H54 (cell line): ENCODE results near the gene ZNF648.
"Not testable (repeated sequence)": the region's sequence is repeated elsewhere in the genome, so short reads cannot be mapped to it uniquely, and the experiment has no call there.

ENCODE experiments used
- DNase-seq: peaks from one replicate; pipeline ENCODE4 v3.0.0; 2011; ENCODE audit warnings: low spot score, mixed read lengths; ENCODE audit not compliant: insufficient read length
- FAIRE-seq: peaks from 3 replicates; lab custom pipeline; 2011; peaks lifted over from hg19 to GRCh38; lab: Jason Lieb, UNC
- POLR2A ChIP-seq: IDR thresholded peaks from 2 replicates; pipeline ENCODE4 v1.6.1; 2011; ENCODE audit warnings: low read depth, mild to moderate bottlenecking, low read length

The ZNF648 gene

GRCh38 chr1:182029379-182030331, 31.9 kb downstream of the ZNF648 start:
- DNase-seq (peak; percentile 73), FAIRE-seq (peak; percentile 73)
- peak; percentile 43 for TF ChIP-seq POLR2A

GRCh38 chr1:182029002-182029378, 32.5 kb downstream of the ZNF648 start:
- DNase-seq (no peak), FAIRE-seq (no peak)
- TF ChIP-seq POLR2A, result no peak

GRCh38 chr1:182015360-182015759, 46.2 kb downstream of the ZNF648 start:
- FAIRE-seq (no peak), DNase-seq (no peak)
- TF ChIP-seq POLR2A, result no peak

- not testable (repeated sequence) for FAIRE-seq, DNase-seq
These were observed 50.6 kb downstream of the ZNF648 start for GRCh38 chr1:182010800-182011370.

GRCh38 chr1:182005398-182005797, 56.1 kb downstream of the ZNF648 start:
- DNase-seq, FAIRE-seq: not testable (repeated sequence)

GRCh38 chr1:182004601-182005000, 56.9 kb downstream of the ZNF648 start:
- no peak for FAIRE-seq
- TF ChIP-seq POLR2A, result no peak
- no peak for DNase-seq
